Measurements from ENCODE around the gene CIAO1. TPM values are rescaled to one million over a fixed set of nuclear protein-coding genes. Genes with fewer than 3 reads are reported as not detected.

CIAO1 gene
- total and polyA plus RNA-seq, 2 of the 8 experiments (the other 6 are each of a cell fraction or from before 2014, with no cell fraction given): 63.7 to 99.2 TPM

DNA sequence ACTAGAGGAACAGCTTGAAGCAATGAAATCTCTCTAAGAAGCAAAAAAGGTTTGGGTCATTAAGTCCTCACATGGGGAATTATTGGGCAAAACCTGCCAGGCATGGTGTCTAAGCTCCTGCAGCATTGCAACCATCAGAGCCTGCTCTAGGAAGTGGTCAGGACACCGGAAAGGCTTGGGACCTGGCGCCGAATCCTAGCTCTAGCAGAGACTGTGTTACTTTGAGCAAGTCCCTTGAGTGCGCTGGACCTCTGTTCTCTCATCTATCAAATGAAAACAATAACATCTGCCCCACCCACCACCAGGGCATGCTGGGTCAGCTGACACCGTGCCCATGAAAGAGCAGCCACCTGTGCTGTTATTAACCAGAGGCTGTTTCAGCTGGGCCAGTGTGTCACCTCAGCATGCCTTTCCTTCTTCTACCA is 6.5 kb upstream of the CIAO1 start:
- Histone ChIP-seq H3K14ac (ENCODE audit: insufficient read length) (no peak overlapping the region), H2BK120ac (replicated peaks; ENCODE audit: low read depth, low read length) (no peak overlapping the region), H2BK5ac (ENCODE audit: low read depth, low read length) (no peak overlapping the region), H2BK12ac (ENCODE audit: low read depth, low read length) (no peak overlapping the region), H3K79me1 (ENCODE audit: low read depth, low read length) (peaks cover 26% of the 10 kb centered on the region), H4K91ac (replicated peaks; ENCODE audit: insufficient read length, low read length) (no peak overlapping the region), H3K9me3 (ENCODE audit: insufficient read depth in 2 of 2, low read depth in 1 of 2, low read length in 1 of 2) (no peaks in the 10 kb centered on the region), H2BK15ac (ENCODE audit: low read length) (no peak overlapping the region), H3K56ac (replicated peaks; ENCODE audit: insufficient read length, low read depth, low read length) (no peak overlapping the region), H2AFZ (ENCODE audit: low read length) (no peak overlapping the region), H3K4me2 (ENCODE audit: insufficient read depth in 1 of 2, low read depth in 2 of 2, low read length in 2 of 2) (no peak overlapping the region), H4K5ac (ENCODE audit: insufficient read length, low read depth, low read length) (no peak overlapping the region), H2AK5ac (ENCODE audit: low read depth, low read length) (no peak overlapping the region), H3K27ac (ENCODE audit: low read depth, low read length) (no peak overlapping the region), H3K27me3 (replicated peaks in 1 of 4; ENCODE audit: control insufficient read depth in 3 of 4, extremely low read depth in 1 of 4, insufficient read depth in 3 of 4, low read length in 3 of 4) (no peaks in the 10 kb centered on the region), H3K4me3 (ENCODE audit: extremely low read depth in 1 of 4, insufficient read depth in 2 of 4, low read depth in 3 of 4, low read length in 4 of 4) (no peak overlapping the region), H3K4me1 (replicated peaks in 1 of 4; ENCODE audit: control insufficient read depth in 3 of 4, insufficient read depth in 4 of 4, low read length in 3 of 4) (peaks cover 0 to 8% (median 3%) of the 10 kb centered on the region in 4 experiments; a peak in 4 of 7 replicates), H2BK20ac (ENCODE audit: low read length) (no peak overlapping the region), H3K23me2 (ENCODE audit: low read depth, low read length) (no peaks in the 10 kb centered on the region), H3K4ac (replicated peaks; ENCODE audit: insufficient read length, low read depth, low read length) (no peak overlapping the region), H3K18ac (ENCODE audit: extremely low read depth, low read length) (no peak overlapping the region), H4K20me1 (replicated peaks in 1 of 2; ENCODE audit: control insufficient read depth in 1 of 2, insufficient read depth in 2 of 2, low read length in 2 of 2) (peaks cover 0 to 11% of the 10 kb centered on the region in 2 experiments), H3K9ac (replicated peaks in 1 of 4; ENCODE audit: extremely low read depth in 1 of 4, low read depth in 3 of 4, low read length in 3 of 4) (no peak overlapping the region), H3K79me2 (ENCODE audit: control insufficient read depth in 1 of 2, insufficient read depth in 2 of 2, low read length in 2 of 2) (peaks cover 0 to 23% of the 10 kb centered on the region in 2 experiments; a peak in 2 of 4 replicates), H4K8ac (ENCODE audit: extremely low read depth, insufficient read depth, low read length) (no peak overlapping the region), H3K36me3 (ENCODE audit: control insufficient read depth in 2 of 4, insufficient read depth in 4 of 4, low read length in 3 of 4) (peaks cover 0 to 2% (median 0%) of the 10 kb centered on the region in 4 experiments; a peak in 2 of 8 replicates), H3K23ac (ENCODE audit: insufficient read length) (no peak overlapping the region)
- WGBS, 2 experiments (ENCODE audit: extremely low coverage in 1 of 2, insufficient coverage in 1 of 2, insufficient read length in 1 of 2, insufficient replicate concordance in 2 of 2, low coverage in 1 of 2, low lambda C conversion rate in 2 of 2, missing lambda C conversion rate in 1 of 2): 89% methylated on average over 5 of the region's 5 CpGs; no CpG with 5 or more reads in 1 of the 2 experiments
- DNase-seq (ENCODE audit: low read depth in 1 of 2, low spot score in 2 of 2): no peak
- FAIRE-seq: no peak
- ChIA-PET POLR2A (ENCODE audit: partially characterized antibody) (interaction anchor here (1.3 to 3.8 kb wide), 4 partner anchors 8 to 51 kb away, joined by 3 to 16 read pairs (median 9); partner anchors contain the start of gene STARD7), CTCF (ENCODE audit: partially characterized antibody) (interaction anchor here (1.0 to 2.5 kb wide), 10 partner anchors 8 to 267 kb away, joined by 3 to 11 read pairs (median 4); partner anchors contain the start of gene ASTL)
- TF ChIP-seq ASH2L (IDR thresholded peaks at IDR 0.05; ENCODE audit: low read length) (no peak), EZH2 (IDR thresholded peaks at IDR 0.05; ENCODE audit: low read depth, low read length, severe bottlenecking) (no peak), BRCA1 (IDR thresholded peaks at IDR 0.05; ENCODE audit: low read depth, low read length) (no peak), SIX5 (IDR thresholded peaks at IDR 0.05; ENCODE audit: low read depth, low read length) (no peak), POLR2A (IDR thresholded peaks at IDR 0.05; ENCODE audit: control extremely low read depth in 1 of 2, low read depth in 2 of 2, low read length in 2 of 2) (no peak), TEAD4 (IDR thresholded peaks at IDR 0.05; ENCODE audit: low read depth, low read length) (no peak), JUND (IDR thresholded peaks at IDR 0.05; ENCODE audit: low read length) (no peak), NANOG (IDR thresholded peaks at IDR 0.05; ENCODE audit: insufficient read depth, low read depth, low read length, poor library complexity, severe bottlenecking) (no peak), RNF2 (IDR thresholded peaks at IDR 0.05; ENCODE audit: borderline replicate concordance, low read depth, low read length, missing control alignments, poor library complexity, severe bottlenecking) (no peak), PHF8 (conservative IDR thresholded peaks at IDR 0.05; ENCODE audit: low read depth, low read length) (no peak), CBX8 (IDR thresholded peaks at IDR 0.05; ENCODE audit: borderline replicate concordance, low read depth, low read length) (no peak), RAD21 (IDR thresholded peaks at IDR 0.05 in 1 of 2, conservative IDR thresholded peaks at IDR 0.05 in 1 of 2; ENCODE audit: low read depth in 2 of 2, low read length in 2 of 2) (no peak), BACH1 (IDR thresholded peaks at IDR 0.05; ENCODE audit: low read length) (no peak)

All from H1 (cell line).